DOHH2 (cell line): ENCODE results near the gene EXOSC2.

Experiments
- CTCF ChIP-seq: fragments of 200-600 bp; sonication (generic); IDR thresholded peaks from one replicate; pipeline ENCODE4 v1.5.1; 2014; ENCODE audit warnings: antibody characterized with exemption, mild to moderate bottlenecking, low read depth, low read length; ENCODE audit not compliant: poor library complexity, severe bottlenecking
- EZH2phosphoT487 ChIP-seq: fragments of 200-600 bp; sonication (generic); IDR thresholded peaks from 2 replicates; pipeline ENCODE4 v1.6.1; 2017; ENCODE audit warnings: borderline replicate concordance, mild to moderate bottlenecking, antibody characterized with exemption, low read length, moderate library complexity, mixed read lengths

DNA sequence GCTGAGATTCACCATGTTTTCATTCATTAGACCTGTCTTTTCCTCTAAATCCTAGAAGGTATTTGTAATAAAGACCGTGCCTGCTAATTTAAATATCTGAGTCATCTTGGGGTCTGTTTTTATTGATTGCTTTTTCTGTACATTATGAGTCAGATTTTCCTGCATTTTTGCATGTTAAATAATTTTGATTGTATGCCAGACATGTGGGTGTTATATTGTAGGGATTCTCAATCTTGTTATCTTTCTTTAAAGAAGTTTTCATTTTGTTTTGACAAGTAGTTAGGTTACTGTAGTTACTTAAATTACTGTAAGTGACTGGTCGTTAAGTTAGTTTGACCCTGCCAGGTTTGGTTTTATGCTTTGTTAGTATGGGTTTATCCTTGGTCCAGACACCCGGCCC, 35.1 kb downstream of the EXOSC2 start:
- TF ChIP-seq CTCF (no peak), EZH2phosphoT487 (no peak)
